GM13976 (cell line): ENCODE results near the gene CTNNAL1.

Source experiments
- DNase-seq: peaks from one replicate; pipeline ENCODE4 v3.0.0; 2012; ENCODE audit warnings: low spot score
- in situ Hi-C: fragments of 300-500 bp; cut with MboI; formaldehyde crosslinking; loops from one replicate; pipeline ENCODE4 v1.12.0; 2022; ENCODE audit warnings: low sequenced_read_pairs, mixed read lengths, inconsistent platforms; ENCODE audit not compliant: unreplicated experiment
- TF ChIP-seq, protein P1 (sequence below): IDR thresholded peaks from 2 replicates; pipeline ENCODE4 v1.5.1; 2012; ENCODE audit warnings: borderline replicate concordance, mild to moderate bottlenecking; ENCODE audit not compliant: insufficient read depth; ENCODE audit errors: extremely low read depth, missing control alignments, control extremely low read depth

Gene CTNNAL1

DNA sequence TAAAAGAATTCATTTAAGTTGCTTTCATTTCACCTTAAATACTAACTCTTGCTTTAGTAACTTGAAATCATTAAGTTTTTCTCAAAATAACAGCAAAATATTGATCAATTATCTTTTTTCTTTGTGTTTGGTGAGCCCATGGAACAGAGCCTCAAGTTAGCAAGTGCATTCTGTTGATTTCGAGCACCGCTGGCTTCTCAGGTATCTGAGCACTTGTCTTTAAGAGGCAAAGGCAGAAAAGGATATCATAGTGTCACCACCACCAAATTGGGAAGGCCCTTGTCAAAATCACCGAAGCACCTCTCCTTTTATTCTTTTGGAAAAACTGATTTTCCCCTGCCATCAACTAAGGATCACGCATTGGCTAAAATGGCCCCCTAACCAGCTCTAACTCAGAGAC is 17.1 kb upstream of the CTNNAL1 start:
- DNase-seq: no peak
- in situ Hi-C loops: no loop called here
- TF ChIP-seq, protein P1, sequence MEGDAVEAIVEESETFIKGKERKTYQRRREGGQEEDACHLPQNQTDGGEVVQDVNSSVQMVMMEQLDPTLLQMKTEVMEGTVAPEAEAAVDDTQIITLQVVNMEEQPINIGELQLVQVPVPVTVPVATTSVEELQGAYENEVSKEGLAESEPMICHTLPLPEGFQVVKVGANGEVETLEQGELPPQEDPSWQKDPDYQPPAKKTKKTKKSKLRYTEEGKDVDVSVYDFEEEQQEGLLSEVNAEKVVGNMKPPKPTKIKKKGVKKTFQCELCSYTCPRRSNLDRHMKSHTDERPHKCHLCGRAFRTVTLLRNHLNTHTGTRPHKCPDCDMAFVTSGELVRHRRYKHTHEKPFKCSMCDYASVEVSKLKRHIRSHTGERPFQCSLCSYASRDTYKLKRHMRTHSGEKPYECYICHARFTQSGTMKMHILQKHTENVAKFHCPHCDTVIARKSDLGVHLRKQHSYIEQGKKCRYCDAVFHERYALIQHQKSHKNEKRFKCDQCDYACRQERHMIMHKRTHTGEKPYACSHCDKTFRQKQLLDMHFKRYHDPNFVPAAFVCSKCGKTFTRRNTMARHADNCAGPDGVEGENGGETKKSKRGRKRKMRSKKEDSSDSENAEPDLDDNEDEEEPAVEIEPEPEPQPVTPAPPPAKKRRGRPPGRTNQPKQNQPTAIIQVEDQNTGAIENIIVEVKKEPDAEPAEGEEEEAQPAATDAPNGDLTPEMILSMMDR: no peak

DNA sequence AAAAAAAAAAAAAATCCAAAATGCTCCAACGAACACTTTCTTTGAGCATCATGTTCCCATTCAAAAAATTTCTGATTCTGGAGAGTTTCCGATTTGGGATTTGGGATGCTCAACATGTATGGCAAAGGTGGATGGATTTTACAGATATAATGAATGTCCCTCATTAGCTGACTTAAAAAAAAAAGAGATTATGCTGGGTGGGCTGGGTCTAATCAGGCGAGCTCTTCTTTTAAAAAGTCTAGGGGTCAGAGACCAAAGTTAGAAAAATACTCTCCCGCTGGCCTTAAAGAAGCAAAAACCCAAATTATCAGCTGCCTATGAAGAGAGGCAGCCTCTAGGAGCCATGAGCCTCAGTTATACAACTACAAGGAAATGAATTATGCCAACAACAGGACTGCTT is 15.2 kb upstream of the CTNNAL1 start:
- in situ Hi-C loops: no loop called here
- no peak for DNase-seq
- TF ChIP-seq, protein P1: no peak

DNA sequence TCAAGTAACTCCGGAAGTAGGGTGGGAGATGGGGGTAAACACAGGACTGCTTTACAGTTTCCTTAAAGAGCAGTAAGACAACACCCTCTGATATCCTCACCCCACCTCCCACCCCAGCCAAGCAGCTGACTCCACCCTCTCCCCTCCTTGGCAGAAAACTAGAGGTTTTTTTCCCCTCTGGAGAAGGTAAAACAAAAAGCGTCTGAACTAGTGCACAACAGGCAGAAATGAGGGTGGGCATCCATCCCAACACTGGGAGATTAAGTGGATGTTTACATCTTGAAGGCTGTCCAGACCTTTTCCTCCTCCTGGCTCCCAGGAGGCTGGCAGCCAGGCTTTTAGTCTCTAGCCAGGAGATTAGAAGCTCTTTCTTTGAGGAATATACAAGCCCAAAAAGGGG is 13.9 kb upstream of the CTNNAL1 start:
- TF ChIP-seq, protein P1: no peak
- in situ Hi-C loops: no loop called here
- DNase-seq: no peak

DNA sequence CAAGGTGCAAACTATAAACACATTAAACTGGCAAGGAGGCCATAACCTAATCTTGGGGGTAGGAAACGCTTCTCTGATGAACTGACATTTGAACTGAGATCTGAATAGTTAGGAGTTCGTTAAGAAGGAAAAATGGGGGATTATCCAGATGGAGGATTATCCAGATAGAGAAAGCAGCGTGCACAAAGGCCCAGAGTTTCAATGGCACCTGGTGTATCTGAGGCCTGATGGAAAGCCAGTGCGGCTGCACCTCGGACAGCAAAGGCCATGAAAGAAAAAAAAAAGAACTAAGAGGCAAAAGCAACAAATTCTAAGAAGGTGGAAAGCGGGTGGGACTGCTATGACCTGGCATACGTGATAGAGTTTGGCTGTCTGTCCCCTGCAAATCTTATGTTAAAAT is 13.0 kb upstream of the CTNNAL1 start:
- DNase-seq: no peak
- TF ChIP-seq, protein P1: no peak
- in situ Hi-C loops: no loop called here

DNA sequence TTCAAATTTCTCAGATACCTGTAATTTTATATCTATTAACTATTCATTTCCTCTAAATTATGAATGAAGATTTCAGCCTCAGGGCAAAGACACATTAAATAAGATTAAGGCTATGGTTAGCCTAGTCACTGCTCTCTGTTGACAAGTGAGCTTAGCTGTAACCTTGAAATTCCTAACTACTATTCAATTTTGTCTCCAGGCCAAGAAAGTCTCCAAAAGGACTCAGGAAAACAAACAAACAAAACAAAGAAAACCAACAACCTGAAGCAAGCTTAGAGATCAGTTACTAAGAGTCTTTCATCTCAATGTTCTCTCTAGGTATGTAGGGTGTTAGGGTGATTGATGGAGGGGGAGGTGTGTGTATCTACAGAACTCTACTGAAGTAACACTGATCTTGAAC is 9.6 kb upstream of the CTNNAL1 start:
- DNase-seq: no peak
- in situ Hi-C loops: no loop called here
- TF ChIP-seq, protein P1: no peak

DNA sequence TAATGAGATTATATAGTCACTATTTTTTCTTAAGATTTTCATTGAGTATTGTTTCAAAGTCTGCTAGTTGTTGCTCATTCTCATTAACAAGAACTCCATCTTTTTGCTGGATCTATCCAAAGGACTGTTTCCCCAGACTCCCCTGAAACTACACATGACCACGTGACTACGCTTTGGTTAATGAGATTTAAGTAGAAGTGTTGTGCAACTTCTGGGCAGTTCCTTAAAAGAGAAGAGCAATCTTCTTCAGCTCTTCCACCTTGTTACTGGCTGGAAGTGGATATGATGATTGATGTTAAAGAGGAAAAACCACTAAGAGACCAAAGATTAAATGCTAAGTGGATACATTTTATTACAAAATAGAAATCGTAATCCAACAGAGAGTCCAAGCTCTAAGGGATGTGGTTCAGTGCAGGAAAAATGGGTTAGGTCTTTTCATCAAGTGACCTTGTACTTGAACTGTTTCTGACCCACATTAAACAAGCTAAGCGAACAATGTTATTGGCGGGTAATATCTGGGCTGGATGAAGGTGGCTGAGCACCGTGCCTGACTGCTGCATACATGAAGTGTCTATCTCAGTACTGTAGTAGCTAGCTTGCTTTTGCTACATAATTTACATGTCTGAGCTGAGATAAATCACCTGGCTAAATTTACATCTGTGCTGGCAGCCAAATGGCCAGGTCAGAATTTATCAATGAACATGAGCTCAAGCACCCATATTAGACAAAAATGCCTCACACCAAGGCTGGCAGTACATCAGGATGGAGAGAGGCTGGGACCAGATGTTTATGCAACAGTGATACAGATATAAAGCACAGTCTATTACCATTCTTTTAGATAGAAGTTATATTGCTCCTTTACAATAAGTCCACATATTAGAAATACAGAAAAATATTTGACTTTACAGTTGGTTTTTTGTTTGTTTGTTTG is 7.5 kb upstream of the CTNNAL1 start:
- TF ChIP-seq, protein P1: no peak
- in situ Hi-C loops: no loop called here
- DNase-seq: no peak

DNA sequence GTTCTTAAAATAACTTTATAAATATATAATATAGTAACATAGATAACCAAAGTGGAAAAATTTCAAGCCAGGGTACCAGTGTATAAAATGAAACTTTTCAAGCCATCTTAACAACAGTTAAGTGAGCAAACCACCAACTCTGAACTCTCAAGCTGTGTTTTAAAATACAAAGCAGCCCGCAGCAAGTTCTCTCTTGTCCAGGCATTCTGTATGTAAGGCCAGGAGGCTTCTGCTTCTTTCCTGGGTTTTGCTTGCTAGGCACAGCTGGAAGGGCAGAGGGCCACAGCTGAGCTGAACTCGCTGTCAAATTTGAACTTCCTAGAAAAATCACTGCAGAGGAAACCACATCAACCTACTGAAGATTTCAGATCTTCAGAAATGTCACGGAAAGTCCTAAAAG is 6.8 kb upstream of the CTNNAL1 start:
- in situ Hi-C loops: no loop called here
- no peak for DNase-seq
- TF ChIP-seq, protein P1: no peak
